Thyroid gland (tissue), 4 donors: ENCODE data around the gene HAND2. TPM values are rescaled to one million over a fixed set of nuclear protein-coding genes. Genes with fewer than 3 reads are reported as not detected.

Experiments
- DNase-seq, 2 donors: peaks; one replicate each; pipeline ENCODE4 v3.0.0-alpha.2; 2019
- H3K27ac ChIP-seq, 3 donors: fragments of 200-600 bp; sonication (generic); 1 replicate in 2 of 3; 2 replicates in 1 of 3; pipeline ENCODE4 v1.5.1; 2016 to 2019; ENCODE audit warnings: mild to moderate bottlenecking in 1 of 3, moderate library complexity in 1 of 3
- H3K27me3 ChIP-seq: fragments of 200-600 bp; sonication (generic); one replicate; pipeline ENCODE4 v1.5.1; 2019
- H3K36me3 ChIP-seq, 2 donors: fragments of 200-600 bp; sonication (generic); one replicate each; pipeline ENCODE4 v1.5.1; 2016 to 2019
- H3K4me1 ChIP-seq, 2 donors: fragments of 200-600 bp; sonication (generic); one replicate each; pipeline ENCODE4 v1.5.1; 2017 to 2019
- H3K4me3 ChIP-seq, 3 donors: fragments of 200-600 bp; sonication (generic); replicated peaks in 1 of 3; 1 replicate in 2 of 3; 2 replicates in 1 of 3; pipeline ENCODE4 v1.5.1; 2016; ENCODE audit warnings: mild to moderate bottlenecking in 1 of 3
- H3K9me3 ChIP-seq: fragments of 200-600 bp; sonication (generic); one replicate; pipeline ENCODE4 v1.5.1; 2017
- POLR2A ChIP-seq, 2 donors: fragments of 450-650 bp; IDR thresholded peaks; one replicate each; pipeline ENCODE4 v1.6.1; 2017; ENCODE audit warnings: antibody characterized with exemption in 2 of 2, mild to moderate bottlenecking in 2 of 2, moderate library complexity in 1 of 2
- WGBS, 2 donors: methylation state at CpG; one replicate each; pipeline ENCODE4 v1.1.5; 2017; 5-methylcytosine and 5-hydroxymethylcytosine counted together
- intact Hi-C: fragments of 100-400 bp; cut with DNase I; formaldehyde crosslinking; loops from one replicate; pipeline ENCODE4 v1.15.1; 2023
- total RNA-seq, 4 donors: library from RNA; depleted of rRNA; stranded (reverse); fragments of >200 nt; gene quantifications; one replicate each; pipeline ENCODE4 v1.2.3, GENCODE V29; 2016
- TF ChIP-seq, protein P1 (sequence below), 6 experiments: fragments of 200-600 bp in 3 of 6; fragments of 450-650 bp in 3 of 6; sonication (generic) in 3 of 6; IDR thresholded peaks; one replicate each; pipeline ENCODE4 v1.5.1; 2016 to 2019; ENCODE audit warnings: antibody characterized with exemption in 6 of 6, mild to moderate bottlenecking in 2 of 6, inconsistent platforms in 1 of 6, moderate library complexity in 1 of 6

Gene HAND2
- total RNA-seq, 4 donors from 2014 or later: 2.0 to 8.9 (median 4.0) TPM

DNA sequence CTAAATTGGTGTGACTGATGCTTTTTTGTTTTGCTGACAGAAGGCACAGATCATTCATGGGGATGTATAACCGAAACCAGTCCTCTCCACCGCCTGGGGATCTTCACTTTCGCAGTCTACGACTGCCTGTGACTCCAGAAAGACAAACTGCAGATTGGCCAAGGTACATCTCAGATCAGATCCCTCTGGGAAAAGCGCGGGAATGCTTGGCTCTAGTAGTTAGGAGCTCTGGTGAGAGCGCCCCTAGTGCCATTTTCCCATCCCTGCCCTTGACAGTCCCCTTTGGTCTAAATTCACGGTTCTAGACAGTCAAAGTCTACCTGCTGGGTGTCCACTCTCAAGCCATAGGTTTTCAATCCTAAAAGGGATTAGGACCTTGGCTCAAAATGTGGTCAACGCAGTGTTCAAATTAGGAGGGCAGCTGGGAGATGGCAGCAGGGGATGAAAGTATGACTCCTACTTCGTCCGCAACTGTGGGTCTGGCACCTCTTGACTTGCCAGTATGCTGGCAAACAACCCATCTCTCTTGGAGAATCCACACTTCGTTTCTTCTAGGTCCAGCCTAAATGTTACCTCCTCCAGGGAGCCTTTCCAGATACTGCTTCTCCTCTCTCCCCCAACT, 6.9 kb upstream of the HAND2 start:
- no peak overlapping the region for H3K27ac ChIP-seq

DNA sequence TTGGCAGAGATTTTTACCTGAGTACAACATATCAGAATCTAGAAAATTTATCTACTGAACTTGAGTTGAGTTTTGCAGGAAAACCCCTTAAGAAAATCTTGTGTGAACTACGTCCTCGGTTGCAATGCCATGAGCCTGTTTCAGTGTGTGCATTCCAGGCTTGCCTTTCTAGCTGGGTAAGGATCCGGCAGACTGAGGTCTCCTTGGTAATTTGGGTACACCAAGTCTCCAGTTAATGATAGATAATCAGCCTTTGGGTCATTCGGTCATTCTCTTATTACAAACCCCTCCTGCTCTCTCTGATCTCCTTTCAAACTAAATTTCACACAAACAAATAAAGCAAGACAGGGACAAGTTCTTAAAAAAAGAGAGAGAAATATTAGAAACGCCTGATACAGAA, 5.9 kb upstream of the HAND2 start:
- no peak overlapping the region for H3K27ac ChIP-seq
- no peak for DNase-seq
- H3K27me3 ChIP-seq: peaks cover 62% of the 10 kb centered on the region
- no peak overlapping the region for H3K4me3 ChIP-seq
- peaks cover 10 to 20% of the 10 kb centered on the region in 2 donors for H3K4me1 ChIP-seq
- TF ChIP-seq POLR2A (IDR thresholded peaks at IDR 0.05): no peak
- TF ChIP-seq, protein P1, sequence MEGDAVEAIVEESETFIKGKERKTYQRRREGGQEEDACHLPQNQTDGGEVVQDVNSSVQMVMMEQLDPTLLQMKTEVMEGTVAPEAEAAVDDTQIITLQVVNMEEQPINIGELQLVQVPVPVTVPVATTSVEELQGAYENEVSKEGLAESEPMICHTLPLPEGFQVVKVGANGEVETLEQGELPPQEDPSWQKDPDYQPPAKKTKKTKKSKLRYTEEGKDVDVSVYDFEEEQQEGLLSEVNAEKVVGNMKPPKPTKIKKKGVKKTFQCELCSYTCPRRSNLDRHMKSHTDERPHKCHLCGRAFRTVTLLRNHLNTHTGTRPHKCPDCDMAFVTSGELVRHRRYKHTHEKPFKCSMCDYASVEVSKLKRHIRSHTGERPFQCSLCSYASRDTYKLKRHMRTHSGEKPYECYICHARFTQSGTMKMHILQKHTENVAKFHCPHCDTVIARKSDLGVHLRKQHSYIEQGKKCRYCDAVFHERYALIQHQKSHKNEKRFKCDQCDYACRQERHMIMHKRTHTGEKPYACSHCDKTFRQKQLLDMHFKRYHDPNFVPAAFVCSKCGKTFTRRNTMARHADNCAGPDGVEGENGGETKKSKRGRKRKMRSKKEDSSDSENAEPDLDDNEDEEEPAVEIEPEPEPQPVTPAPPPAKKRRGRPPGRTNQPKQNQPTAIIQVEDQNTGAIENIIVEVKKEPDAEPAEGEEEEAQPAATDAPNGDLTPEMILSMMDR (IDR thresholded peaks at IDR 0.05): no peak
- WGBS, 2 donors: 21 to 43% methylated on average over 5 of the region's 5 CpGs
- no peaks in the 10 kb centered on the region for H3K36me3 ChIP-seq
- H3K9me3 ChIP-seq: no peaks in the 10 kb centered on the region
- intact Hi-C loops: no loop called here

More for the DNA sequence above, 6.9 kb upstream of the HAND2 start:
- H3K9me3 ChIP-seq: no peaks in the 10 kb centered on the region
- intact Hi-C loops: no loop called here
- TF ChIP-seq, protein P1 (IDR thresholded peaks at IDR 0.05): peak in 1 of 6 experiments; percentile 6
- no peak for TF ChIP-seq POLR2A (IDR thresholded peaks at IDR 0.05)
- H3K36me3 ChIP-seq: no peaks in the 10 kb centered on the region
- H3K4me3 ChIP-seq: no peak overlapping the region
- DNase-seq: no peak
- H3K27me3 ChIP-seq: peaks cover 53% of the 10 kb centered on the region
- peaks cover 10 to 14% of the 10 kb centered on the region in 2 donors for H3K4me1 ChIP-seq
- 33 to 37% methylated on average over 12 of the region's 12 CpGs for WGBS, 2 donors

DNA sequence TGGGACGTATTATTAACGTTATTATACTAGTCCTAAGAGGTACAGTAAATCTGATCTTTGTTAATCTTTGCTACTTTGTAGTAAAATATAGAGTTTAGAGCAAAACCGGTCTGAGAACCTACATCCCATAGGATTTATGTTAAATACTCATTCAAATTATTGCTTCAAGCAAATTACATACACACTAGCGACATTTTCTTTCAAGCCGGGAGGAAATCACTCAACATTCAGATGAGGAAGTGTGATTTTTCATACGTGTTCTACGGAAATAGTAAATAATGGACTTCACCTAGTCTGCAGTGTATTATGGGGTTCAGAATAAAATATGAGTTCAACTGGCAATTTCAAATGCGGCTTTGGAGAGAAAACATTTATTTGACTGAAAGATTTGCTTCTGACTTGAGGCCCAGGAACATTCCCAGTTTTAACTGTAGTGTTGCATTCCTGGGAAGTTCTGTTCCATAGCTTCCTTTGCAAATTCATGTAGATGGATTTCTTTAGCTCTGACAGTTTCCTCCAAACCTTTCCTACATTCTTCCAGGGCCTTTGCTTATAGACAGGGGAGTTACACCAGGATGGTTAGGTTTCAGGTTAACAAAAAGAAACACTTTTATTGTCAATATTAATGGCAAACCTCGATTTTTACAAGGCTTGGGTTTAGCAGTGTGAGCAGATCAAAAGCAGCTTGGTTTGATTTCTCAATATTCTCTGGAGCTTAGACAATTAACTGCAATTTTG, 5.3 kb upstream of the HAND2 start:
- Histone ChIP-seq H3K27me3 (peaks cover 64% of the 10 kb centered on the region), H3K36me3 (no peaks in the 10 kb centered on the region), H3K4me3 (no peak overlapping the region), H3K9me3 (no peaks in the 10 kb centered on the region), H3K27ac (no peak overlapping the region), H3K4me1 (peaks cover 10 to 26% of the 10 kb centered on the region in 2 donors)
- WGBS, 2 donors: 27 to 34% methylated on average over 9 of the region's 9 CpGs
- no peak for TF ChIP-seq POLR2A (IDR thresholded peaks at IDR 0.05)
- TF ChIP-seq, protein P1 (IDR thresholded peaks at IDR 0.05): no peak
- intact Hi-C loops: no loop called here
- no peak for DNase-seq

DNA sequence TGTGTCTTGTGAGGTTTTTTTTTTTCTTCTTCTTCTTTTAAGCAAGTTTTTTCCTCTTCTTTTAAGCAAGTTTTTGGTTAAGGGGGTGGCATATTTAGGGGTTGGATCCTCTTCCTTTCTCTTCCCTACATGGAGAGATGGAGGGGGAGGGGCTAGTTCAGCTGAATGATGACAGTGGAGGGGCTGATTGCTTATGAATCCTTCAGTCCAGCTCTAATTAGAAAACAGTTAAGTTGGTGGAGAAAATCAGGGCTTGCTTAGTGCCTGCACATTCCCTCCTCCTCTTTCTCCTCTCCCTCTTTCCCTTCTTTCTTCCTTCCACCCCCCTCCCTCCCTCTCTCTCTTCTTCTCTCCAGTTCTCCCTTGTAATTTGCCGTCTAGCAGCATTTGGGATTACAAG, 4.4 kb upstream of the HAND2 start:
- H3K9me3 ChIP-seq: no peaks in the 10 kb centered on the region
- 23 to 47% methylated on average over 1 of the region's 1 CpG for WGBS, 2 donors
- TF ChIP-seq, protein P1 (IDR thresholded peaks at IDR 0.05): no peak
- no peak for TF ChIP-seq POLR2A (IDR thresholded peaks at IDR 0.05)
- DNase-seq: no peak
- peaks cover 15 to 34% of the 10 kb centered on the region in 2 donors for H3K4me1 ChIP-seq
- H3K27me3 ChIP-seq: peaks cover 68% of the 10 kb centered on the region
- no peak overlapping the region for H3K4me3 ChIP-seq
- H3K36me3 ChIP-seq: no peaks in the 10 kb centered on the region
- no peak overlapping the region for H3K27ac ChIP-seq
- intact Hi-C loops: no loop called here
